Uterus (tissue), 2 donors: ENCODE measurements around the gene PPME1.

ENCODE experiments used
- CTCF ChIP-seq, 4 experiments: fragments of 200-600 bp in 2 of 4; fragments of 450-650 bp in 2 of 4; sonication (generic) in 2 of 4; IDR thresholded peaks; one replicate each; pipeline ENCODE4 v1.5.1; 2016 to 2019; ENCODE audit warnings: antibody characterized with exemption in 4 of 4, mild to moderate bottlenecking in 2 of 4, moderate library complexity in 1 of 4
- POLR2A ChIP-seq, 2 donors: fragments of 450-650 bp; IDR thresholded peaks; one replicate each; pipeline ENCODE4 v1.6.1; 2016; ENCODE audit warnings: antibody characterized with exemption in 2 of 2, mild to moderate bottlenecking in 1 of 2, moderate library complexity in 1 of 2

GRCh38 chr11:74299015-74299414, 127.9 kb downstream of the PPME1 start:
- no peak for TF ChIP-seq CTCF (IDR thresholded peaks at IDR 0.05)
- no peak for TF ChIP-seq POLR2A (IDR thresholded peaks at IDR 0.05)
